Breast epithelium (tissue), 4 donors: ENCODE data around the gene PIP5K1B. TPM values are rescaled to one million over a fixed set of nuclear protein-coding genes. Genes with fewer than 3 reads are reported as not detected.

Source experiments
- DNase-seq, 2 donors: peaks; one replicate each; pipeline ENCODE4 v3.0.0-alpha.2; 2019; ENCODE audit warnings: low spot score in 2 of 2
- H3K27ac ChIP-seq, 2 donors: fragments of 200-600 bp; sonication (generic) in 1 of 2; one replicate each; pipeline ENCODE4 v1.5.1; 2016 to 2019; ENCODE audit warnings: mild to moderate bottlenecking in 1 of 2
- H3K27me3 ChIP-seq, 2 donors: fragments of 200-600 bp; sonication (generic) in 1 of 2; one replicate each; pipeline versions ENCODE4 v1.5.1 to v1.6.0; 2017 to 2019; ENCODE audit warnings: control low read depth in 1 of 2, mild to moderate bottlenecking in 1 of 2
- H3K36me3 ChIP-seq: fragments of 200-600 bp; one replicate; pipeline ENCODE4 v1.5.1; 2019
- H3K4me1 ChIP-seq, 2 donors: fragments of 200-600 bp; sonication (generic); one replicate each; pipeline ENCODE4 v1.5.1; 2016 to 2019; ENCODE audit warnings: control low read depth in 1 of 2
- H3K4me3 ChIP-seq, 3 donors: fragments of 200-600 bp; sonication (generic); 1 replicate in 2 of 3; 2 replicates in 1 of 3; pipeline ENCODE4 v1.5.1; 2016 to 2019; ENCODE audit warnings: mild to moderate bottlenecking in 3 of 3, moderate library complexity in 2 of 3
- H3K9me3 ChIP-seq, 2 donors: fragments of 200-600 bp; sonication (generic) in 1 of 2; one replicate each; pipeline ENCODE4 v1.5.1; 2016 to 2019; ENCODE audit warnings: control low read depth in 1 of 2
- POLR2A ChIP-seq: fragments of 450-650 bp; IDR thresholded peaks from one replicate; pipeline ENCODE4 v1.6.1; 2016; ENCODE audit warnings: antibody characterized with exemption, mild to moderate bottlenecking, moderate library complexity
- POLR2AphosphoS5 ChIP-seq, 3 donors: sonication (generic); formaldehyde crosslinking; IDR thresholded peaks; one replicate each; pipeline ENCODE4 v1.6.1; 2017; ENCODE audit warnings: antibody characterized with exemption in 3 of 3
- intact Hi-C: fragments of 100-400 bp; cut with DNase I; formaldehyde crosslinking; loops from one replicate; pipeline ENCODE4 v1.15.1; 2023; ENCODE audit warnings: low total_unique reads
- total RNA-seq, 3 donors: library from RNA; depleted of rRNA; stranded (reverse); fragments of >200 nt; gene quantifications; one replicate each; pipeline ENCODE4 v1.1.0, GENCODE V29; 2016
- TF ChIP-seq, protein P1 (sequence below), 3 donors: fragments of 450-650 bp; IDR thresholded peaks; one replicate each; pipeline ENCODE4 v1.5.1; 2016 to 2017; ENCODE audit warnings: antibody characterized with exemption in 3 of 3, mild to moderate bottlenecking in 3 of 3, moderate library complexity in 3 of 3

The PIP5K1B gene
- total RNA-seq, 3 donors from 2014 or later, result 0.80 to 11.1 (median 9.8) TPM

DNA sequence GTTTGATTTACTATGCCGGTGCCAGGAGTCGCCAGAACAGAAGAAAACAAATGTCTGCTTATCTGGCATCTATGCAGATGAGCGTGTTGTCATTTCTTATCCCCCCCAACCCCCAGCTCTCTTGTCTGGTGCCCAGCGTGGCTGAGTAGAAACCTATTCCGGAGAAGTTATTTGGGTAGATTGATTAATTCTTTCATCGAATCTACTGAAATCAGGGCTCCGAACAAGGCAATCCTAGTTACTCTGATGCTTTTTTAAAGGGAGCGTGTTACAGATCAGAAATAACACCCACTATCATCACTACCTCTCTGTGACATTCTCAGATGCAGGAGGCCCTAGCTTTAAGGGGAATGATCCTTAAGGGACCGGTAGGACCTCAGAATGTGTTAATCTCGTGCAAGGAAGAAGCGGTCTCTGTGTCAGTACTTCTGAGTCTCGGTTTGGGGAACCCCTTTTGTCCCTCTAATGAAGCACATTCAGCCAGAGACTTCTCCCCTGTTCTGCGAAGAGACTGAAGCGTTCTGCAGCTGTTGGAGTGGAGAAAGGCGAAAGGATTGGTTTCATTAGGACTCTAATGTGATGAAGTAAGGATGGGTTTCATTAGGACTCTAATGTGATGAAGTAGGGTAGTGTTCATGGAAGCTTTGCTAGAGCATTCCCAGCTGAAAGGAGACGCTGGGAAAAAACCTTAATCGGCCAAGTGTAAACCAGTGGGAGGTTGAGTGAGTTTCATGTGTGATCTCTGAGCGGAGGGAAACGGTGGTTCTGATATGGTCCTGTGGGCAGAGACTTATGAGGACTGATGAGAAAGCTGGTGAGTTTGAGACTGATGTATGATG is 1.5 kb downstream of the PIP5K1B start:
- TF ChIP-seq POLR2A (no peak), POLR2AphosphoS5 (IDR thresholded peaks at IDR 0.05) (no peak)
- TF ChIP-seq, protein P1, sequence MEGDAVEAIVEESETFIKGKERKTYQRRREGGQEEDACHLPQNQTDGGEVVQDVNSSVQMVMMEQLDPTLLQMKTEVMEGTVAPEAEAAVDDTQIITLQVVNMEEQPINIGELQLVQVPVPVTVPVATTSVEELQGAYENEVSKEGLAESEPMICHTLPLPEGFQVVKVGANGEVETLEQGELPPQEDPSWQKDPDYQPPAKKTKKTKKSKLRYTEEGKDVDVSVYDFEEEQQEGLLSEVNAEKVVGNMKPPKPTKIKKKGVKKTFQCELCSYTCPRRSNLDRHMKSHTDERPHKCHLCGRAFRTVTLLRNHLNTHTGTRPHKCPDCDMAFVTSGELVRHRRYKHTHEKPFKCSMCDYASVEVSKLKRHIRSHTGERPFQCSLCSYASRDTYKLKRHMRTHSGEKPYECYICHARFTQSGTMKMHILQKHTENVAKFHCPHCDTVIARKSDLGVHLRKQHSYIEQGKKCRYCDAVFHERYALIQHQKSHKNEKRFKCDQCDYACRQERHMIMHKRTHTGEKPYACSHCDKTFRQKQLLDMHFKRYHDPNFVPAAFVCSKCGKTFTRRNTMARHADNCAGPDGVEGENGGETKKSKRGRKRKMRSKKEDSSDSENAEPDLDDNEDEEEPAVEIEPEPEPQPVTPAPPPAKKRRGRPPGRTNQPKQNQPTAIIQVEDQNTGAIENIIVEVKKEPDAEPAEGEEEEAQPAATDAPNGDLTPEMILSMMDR (IDR thresholded peaks at IDR 0.05), result no peak
- H3K4me3 ChIP-seq, result peak overlapping the region; percentile 51 to 79 (median 73)
- H3K36me3 ChIP-seq, result no peaks in the 10 kb centered on the region
- H3K27ac ChIP-seq, result peak overlapping the region in 1 of 2 donors; percentile 80
- intact Hi-C loops, result no loop called here
- no peaks in the 10 kb centered on the region for H3K9me3 ChIP-seq
- peaks cover 0 to 10% of the 10 kb centered on the region in 2 donors for H3K27me3 ChIP-seq
- no peak for DNase-seq
- peaks cover 0 to 13% of the 10 kb centered on the region in 2 donors for H3K4me1 ChIP-seq

DNA sequence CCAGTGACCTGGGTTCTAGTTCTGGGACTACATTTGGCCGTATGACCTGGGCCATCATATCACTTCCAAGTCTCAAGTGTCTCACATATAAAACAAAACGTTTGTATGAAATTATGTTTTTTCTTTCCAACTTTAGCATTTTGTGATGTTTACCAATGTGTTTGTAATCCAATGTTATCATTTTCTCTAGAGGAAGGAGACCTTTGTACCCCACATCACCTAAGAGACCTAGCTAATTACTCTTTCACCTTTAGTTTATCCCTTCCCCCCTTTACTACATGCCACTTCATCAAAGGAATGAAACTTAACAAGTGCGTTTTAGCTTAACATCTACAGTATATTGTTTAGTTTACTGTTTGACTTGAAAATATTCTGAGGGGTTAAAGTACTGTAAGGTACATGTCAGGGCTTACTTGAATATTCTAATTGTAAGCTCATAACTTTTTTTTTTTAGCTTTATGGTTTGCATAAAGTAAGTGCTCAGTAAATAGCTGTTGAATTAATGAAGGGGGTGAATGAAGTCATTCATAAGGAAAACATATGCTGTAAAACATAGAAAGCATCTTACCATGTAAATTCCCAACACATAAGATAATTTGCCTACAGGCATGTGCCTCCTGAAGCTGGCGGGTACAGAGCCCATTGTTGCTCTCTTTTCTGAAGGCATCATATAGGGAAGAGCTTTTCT is 2.9 kb downstream of the PIP5K1B start:
- DNase-seq, result no peak
- H3K9me3 ChIP-seq, result no peaks in the 10 kb centered on the region
- H3K4me1 ChIP-seq, result peaks cover 0 to 13% of the 10 kb centered on the region in 2 donors
- peaks cover 0 to 10% of the 10 kb centered on the region in 2 donors for H3K27me3 ChIP-seq
- no peak for TF ChIP-seq POLR2AphosphoS5 (IDR thresholded peaks at IDR 0.05)
- TF ChIP-seq, protein P1 (IDR thresholded peaks at IDR 0.05), result no peak
- no peak for TF ChIP-seq POLR2A
- H3K4me3 ChIP-seq, result no peak overlapping the region
- H3K36me3 ChIP-seq, result no peaks in the 10 kb centered on the region
- intact Hi-C loops, result no loop called here
- no peak overlapping the region for H3K27ac ChIP-seq

- H3K27me3 ChIP-seq, result peaks cover 0 to 10% of the 10 kb centered on the region in 2 donors
- no peak overlapping the region for H3K27ac ChIP-seq
- no peak for TF ChIP-seq POLR2AphosphoS5 (IDR thresholded peaks at IDR 0.05)
- TF ChIP-seq POLR2A, result no peak
- TF ChIP-seq, protein P1 (IDR thresholded peaks at IDR 0.05), result no peak
- peaks cover 0 to 13% of the 10 kb centered on the region in 2 donors for H3K4me1 ChIP-seq
- no peaks in the 10 kb centered on the region for H3K9me3 ChIP-seq
- H3K4me3 ChIP-seq, result no peak overlapping the region
- no peaks in the 10 kb centered on the region for H3K36me3 ChIP-seq
- intact Hi-C loops, result no loop called here
- DNase-seq, result no peak
Measured at GRCh38 chr9:68708513-68708912, 3.5 kb downstream of the PIP5K1B start.

GRCh38 chr9:68709291-68710110 is 4.5 kb downstream of the PIP5K1B start:
- intact Hi-C loops, result no loop called here
- no peak overlapping the region for H3K4me3 ChIP-seq
- peaks cover 0 to 6% of the 10 kb centered on the region in 2 donors for H3K27me3 ChIP-seq
- TF ChIP-seq POLR2A (no peak), POLR2AphosphoS5 (IDR thresholded peaks at IDR 0.05) (no peak)
- TF ChIP-seq, protein P1 (IDR thresholded peaks at IDR 0.05), result no peak
- no peaks in the 10 kb centered on the region for H3K36me3 ChIP-seq
- DNase-seq, result no peak
- H3K9me3 ChIP-seq, result no peaks in the 10 kb centered on the region
- H3K27ac ChIP-seq, result no peak overlapping the region
- peaks cover 0 to 8% of the 10 kb centered on the region in 2 donors for H3K4me1 ChIP-seq
